ENCODE results near the gene PHLDB1. TPM values are rescaled to one million over a fixed set of nuclear protein-coding genes. Genes with fewer than 3 reads are reported as not detected.
"Not testable (repeated sequence)": the region's sequence is repeated elsewhere in the genome, so short reads cannot be mapped to it uniquely, and the experiment has no call there.

Gene PHLDB1
- polyA plus RNA-seq, 3 donors = 31.5 to 339 (median 208) TPM

- H3K27ac ChIP-seq (ENCODE audit: low read depth, low read length) = not testable (repeated sequence)
- WGBS, 3 donors = 53 to 86% (median 75%) methylated on average over 8 of the region's 8 CpGs
These were observed 3.7 kb upstream of the PHLDB1 start for GRCh38 chr11:118603709-118604108.

DNA sequence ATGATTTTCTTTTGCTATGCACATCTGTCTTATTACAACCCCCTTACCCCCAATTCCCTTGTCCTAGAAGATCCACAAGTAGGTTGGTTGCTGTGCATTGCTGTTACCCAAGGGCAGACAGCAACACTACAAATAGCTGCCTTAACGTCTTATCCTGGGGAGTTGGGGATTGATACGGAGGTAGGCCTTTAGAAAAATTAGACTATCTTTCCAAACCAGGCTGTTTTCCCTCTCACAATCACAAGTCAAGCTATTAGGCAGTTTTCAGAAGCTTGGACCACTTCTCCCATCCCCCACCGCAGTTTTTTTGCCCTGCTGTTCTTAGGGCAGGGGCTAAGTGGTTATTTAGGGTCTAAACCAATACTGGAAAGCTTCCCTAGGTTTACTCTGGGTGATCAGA lies 2.8 kb upstream of the PHLDB1 start:
- WGBS, 3 donors = 55 to 70% (median 62%) methylated on average over 3 of the region's 3 CpGs
- peak overlapping the region; percentile 7 for H3K27ac ChIP-seq (ENCODE audit: low read depth, low read length)

DNA sequence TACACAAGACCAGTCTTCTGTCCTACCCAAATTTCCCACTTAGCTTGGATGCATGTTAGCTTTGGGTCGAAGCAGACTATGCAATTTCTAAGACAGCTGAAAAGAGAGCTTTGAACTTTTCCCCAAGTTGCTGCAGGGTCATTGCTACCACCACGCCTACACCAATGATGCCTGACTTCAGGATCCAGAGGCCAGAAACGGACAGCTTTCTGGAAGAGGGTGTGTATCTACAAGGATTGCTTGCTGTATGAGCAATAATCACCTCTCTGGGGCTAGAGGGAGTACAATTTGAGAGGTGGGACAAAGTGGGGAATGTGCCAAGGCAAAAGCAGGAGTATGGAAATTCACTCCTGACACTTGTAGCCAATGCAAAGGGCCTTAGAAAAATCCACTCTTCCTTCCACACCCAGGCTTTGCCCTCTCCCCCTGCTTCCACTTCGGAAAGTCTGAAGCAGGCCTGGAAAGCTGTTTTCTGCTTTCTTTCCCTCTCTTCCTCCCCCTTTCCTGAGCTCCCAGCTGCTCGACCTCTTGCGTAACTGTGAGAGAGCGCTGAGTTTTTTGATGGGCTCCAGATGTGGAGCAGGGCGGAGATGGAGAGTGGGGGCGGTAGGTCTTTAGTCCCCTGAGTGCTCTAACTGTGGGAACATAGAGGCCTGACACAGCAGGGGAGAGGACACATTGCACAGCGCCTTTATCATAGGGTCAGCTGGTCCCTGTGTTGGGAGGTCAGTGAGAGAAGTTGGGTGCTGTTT lies 2.1 kb upstream of the PHLDB1 start:
- 30 to 50% (median 32%) methylated on average over 10 of the region's 10 CpGs for WGBS, 3 donors
- H3K27ac ChIP-seq (ENCODE audit: low read depth, low read length) = no peak overlapping the region

- H3K27ac ChIP-seq (ENCODE audit: low read depth, low read length) = peak overlapping the region; percentile 66
- WGBS, 3 donors = 57 to 68% (median 61%) methylated on average over 7 of the region's 7 CpGs
These were observed 1.1 kb upstream of the PHLDB1 start for GRCh38 chr11:118606157-118606843.

GRCh38 chr11:118606844-118607228 lies 579 bp upstream of the PHLDB1 start:
- WGBS, 3 donors = 58 to 70% (median 69%) methylated on average over 7 of the region's 7 CpGs
- H3K27ac ChIP-seq (ENCODE audit: low read depth, low read length) = peak overlapping the region; percentile 21

- H3K27ac ChIP-seq (ENCODE audit: low read depth, low read length) = peak overlapping the region; percentile 71
- WGBS, 3 donors = 9 to 25% (median 10%) methylated on average over 48 to 69 of the region's 69 CpGs
These were observed 1.2 kb downstream of the PHLDB1 start for GRCh38 chr11:118608360-118609227.

DNA sequence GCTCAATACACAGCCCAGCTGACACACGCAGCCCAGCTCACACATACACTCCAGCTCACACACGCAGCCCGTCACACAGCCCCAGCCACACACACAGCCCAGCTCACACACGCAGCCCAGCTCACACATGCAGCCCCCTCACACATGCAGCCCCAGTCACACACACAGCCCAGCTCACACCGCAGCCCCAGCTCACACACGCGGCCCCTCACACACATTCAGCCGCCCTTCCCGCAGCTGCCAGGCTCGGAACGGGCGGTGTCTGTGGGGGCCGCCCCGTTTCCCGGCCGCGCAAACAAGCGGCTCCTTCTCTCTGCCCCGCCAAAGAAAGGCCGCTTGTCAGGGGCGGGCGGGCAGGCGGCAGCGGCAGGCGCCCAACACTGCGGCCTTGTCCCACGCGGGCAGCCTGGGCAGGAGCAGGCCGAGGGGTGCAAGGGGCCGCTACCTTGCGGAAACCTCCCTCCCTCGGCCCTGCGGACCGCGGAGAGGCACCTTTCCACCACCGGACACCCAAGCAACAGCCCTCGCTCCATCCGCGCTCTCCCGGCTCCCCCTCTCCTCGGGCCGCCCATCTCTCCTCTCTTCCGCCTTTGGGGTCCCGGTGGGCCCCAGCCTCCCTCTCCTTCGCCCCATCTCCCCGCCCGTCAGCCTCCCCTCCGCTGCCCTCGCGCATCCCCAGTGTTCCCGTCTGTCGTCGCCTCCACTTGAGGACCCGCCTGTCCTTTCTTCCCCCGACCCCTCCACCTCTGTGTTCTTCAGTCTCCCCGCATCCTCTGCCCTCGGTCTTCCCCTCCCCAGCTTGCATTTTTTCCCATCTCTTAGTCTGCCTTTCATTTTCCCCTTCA lies 2.2 kb downstream of the PHLDB1 start:
- 5 to 52% (median 7%) methylated on average over 50 to 57 of the region's 57 CpGs for whole genome bisulfite sequencing, 3 donors
- no peak overlapping the region for H3K27ac ChIP-seq (ENCODE audit: low read depth, low read length)

DNA sequence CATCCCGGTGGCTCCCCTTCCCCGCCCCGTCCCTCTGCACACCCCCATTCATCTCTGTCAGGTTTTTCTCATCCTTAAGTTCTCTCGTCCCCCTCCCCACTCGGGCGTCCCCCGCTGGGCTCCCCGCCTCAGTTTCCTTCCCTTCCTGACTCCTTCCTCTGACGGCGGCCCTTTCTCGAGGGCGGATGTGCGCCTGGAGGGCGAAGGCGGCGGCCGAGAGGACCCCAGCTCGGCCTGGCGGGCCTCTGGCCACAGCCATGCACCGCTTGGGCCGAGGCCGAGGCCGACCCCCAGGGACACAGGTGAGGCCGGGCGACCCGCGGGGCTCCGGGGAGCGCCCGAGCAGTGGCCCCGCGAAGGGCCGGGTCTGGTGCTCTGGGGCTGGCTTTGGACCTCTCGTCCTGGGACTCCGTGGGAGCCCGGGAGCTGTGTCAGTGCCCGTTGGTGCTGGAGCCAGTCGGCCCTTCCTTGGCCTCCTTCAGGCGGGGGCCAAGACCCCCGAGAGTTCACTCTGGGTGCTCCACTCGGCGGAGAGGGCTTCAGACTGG lies 2.9 kb downstream of the PHLDB1 start:
- 6 to 56% (median 8%) methylated on average over 40 to 42 of the region's 42 CpGs for WGBS, 3 donors
- no peak overlapping the region for H3K27ac ChIP-seq (ENCODE audit: low read depth, low read length)

- WGBS, 3 donors = 4 to 5% (median 5%) methylated on average over 44 to 54 of the region's 54 CpGs
- no peak overlapping the region for H3K27ac ChIP-seq (ENCODE audit: low read depth, low read length)
These were observed 3.5 kb downstream of the PHLDB1 start for GRCh38 chr11:118610773-118611432.

DNA sequence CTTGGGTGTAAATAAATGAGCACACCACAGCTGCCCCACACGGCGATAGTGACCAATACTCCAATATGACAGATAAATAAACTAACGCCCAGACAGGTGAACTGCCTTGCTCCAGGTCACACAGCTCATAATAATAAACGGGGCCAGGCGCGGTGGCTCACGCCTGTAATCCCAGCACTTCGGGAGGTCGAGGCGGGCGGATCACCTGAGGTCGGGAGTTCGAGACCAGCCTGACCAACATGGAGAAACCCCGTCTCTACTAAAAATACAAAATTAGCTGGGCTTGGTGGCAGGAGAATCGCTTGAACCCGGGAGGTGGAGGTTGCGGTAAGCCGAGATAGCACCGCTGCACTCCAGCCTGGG lies 4.0 kb downstream of the PHLDB1 start:
- WGBS, 3 donors = 63 to 71% (median 67%) methylated on average over 19 of the region's 19 CpGs
- not testable (repeated sequence) for H3K27ac ChIP-seq (ENCODE audit: low read depth, low read length)

- H3K27ac ChIP-seq (ENCODE audit: low read depth, low read length) = no peak overlapping the region
- WGBS, 3 donors = 18 to 51% (median 21%) methylated on average over 7 of the region's 7 CpGs
These were observed 5.0 kb downstream of the PHLDB1 start for GRCh38 chr11:118612378-118612777.

DNA sequence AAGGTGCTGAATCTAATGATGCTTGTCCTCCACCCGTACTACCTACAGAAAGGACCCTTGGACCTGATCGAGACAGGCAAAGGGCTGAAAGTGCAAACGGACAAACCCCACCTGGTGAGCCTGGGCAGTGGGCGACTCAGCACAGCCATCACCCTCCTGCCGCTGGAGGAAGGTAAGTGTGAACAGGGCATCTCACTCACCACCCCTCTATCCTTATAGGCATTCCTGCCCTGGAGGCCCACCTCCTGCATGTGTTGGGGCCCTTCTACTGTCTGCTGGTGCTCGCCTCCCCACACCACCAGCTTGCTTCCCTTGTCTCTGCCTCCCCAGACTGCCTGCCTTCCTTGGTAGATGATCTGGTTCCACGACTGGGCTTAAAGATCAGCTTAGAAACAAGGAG lies 7.1 kb downstream of the PHLDB1 start:
- H3K27ac ChIP-seq (ENCODE audit: low read depth, low read length) = no peak overlapping the region
- 79 to 90% (median 84%) methylated on average over 7 of the region's 7 CpGs for WGBS, 3 donors

- H3K27ac ChIP-seq (ENCODE audit: low read depth, low read length) = no peak overlapping the region
- WGBS, 3 donors = 78 to 89% (median 82%) methylated on average over 6 of the region's 6 CpGs
These were observed 8.0 kb downstream of the PHLDB1 start for GRCh38 chr11:118615282-118615975.

DNA sequence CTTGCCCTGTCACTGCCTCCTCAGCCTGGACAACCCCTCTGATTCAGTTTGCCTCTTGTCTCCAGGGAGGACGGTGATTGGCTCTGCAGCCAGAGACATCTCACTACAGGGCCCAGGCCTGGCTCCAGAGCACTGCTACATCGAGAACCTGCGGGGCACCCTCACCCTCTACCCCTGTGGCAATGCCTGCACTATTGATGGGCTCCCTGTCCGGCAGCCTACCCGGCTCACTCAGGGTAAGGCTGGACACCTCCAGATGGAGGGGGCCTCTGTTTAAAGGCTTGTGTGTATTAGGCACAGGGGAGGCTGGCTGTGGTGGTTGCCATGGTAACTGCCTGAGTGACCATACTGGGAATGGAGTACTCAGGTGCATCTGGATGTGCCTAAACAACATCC lies 8.6 kb downstream of the PHLDB1 start:
- no peak overlapping the region for H3K27ac ChIP-seq (ENCODE audit: low read depth, low read length)

DNA sequence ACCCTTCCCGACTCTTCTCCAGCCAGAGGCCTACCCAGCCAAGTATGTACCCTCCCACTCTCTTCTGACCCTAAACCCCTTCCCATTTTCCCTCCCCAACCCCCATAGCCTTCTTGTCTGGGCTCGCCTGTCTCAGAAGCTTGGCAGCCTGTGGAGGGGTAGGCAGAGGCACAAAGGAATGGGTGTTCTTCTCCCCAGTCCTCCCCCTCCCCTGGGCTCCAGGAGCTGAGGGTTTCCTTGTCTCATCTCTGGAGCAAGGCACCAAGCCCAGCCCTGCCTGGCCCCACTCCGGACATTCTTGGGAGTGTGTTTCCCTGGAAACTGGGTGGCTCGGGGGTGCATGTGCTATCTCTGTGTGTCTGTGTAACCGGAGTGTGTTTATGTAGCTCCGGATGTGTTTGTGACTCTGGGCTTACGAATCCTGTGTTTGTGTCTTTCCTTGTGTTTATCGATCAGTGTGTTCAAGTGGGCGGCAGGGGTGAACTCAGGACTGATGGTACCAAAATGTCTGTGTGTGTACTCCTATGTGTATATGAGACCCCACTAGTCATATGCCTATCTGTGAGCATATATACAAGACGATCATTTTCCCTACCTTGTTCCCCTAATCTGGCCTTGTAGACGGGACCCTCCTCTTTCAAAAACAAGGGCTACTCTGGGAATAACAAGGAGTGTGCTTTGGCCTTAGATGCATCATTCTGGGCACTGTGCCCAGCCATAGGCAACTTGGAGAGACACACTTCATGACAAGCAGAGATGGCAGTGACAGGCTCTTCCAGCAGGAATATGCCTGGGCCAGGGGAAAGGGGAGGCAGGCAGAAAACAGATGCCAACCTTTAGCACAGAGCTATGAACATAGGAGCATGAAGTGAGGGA lies 10.9 kb downstream of the PHLDB1 start:
- 46 to 58% (median 47%) methylated on average over 11 of the region's 11 CpGs for WGBS, 3 donors
- H3K27ac ChIP-seq (ENCODE audit: low read depth, low read length) = no peak overlapping the region

More for the DNA sequence above, 8.6 kb downstream of the PHLDB1 start:
- WGBS, 3 donors = 81 to 89% (median 85%) methylated on average over 5 of the region's 5 CpGs

GRCh38 chr11:118618991-118619375 lies 11.6 kb downstream of the PHLDB1 start:
- 39 to 77% (median 41%) methylated on average over 4 of the region's 4 CpGs for WGBS, 3 donors
- no peak overlapping the region for H3K27ac ChIP-seq (ENCODE audit: low read depth, low read length)

Data from adipose tissue (tissue), 3 donors.